Suprapubic skin (tissue), 4 donors: Measurements from ENCODE around the gene GTPBP10. TPM values are rescaled to one million over a fixed set of nuclear protein-coding genes. Genes with fewer than 3 reads are reported as not detected.

Experiments
- DNase-seq, 2 donors: peaks; one replicate each; pipeline ENCODE4 v3.0.0-alpha.2; 2019; ENCODE audit warnings: low spot score in 2 of 2
- H3K27ac ChIP-seq: fragments of 200-600 bp; sonication (generic); one replicate; pipeline ENCODE4 v1.5.1; 2019
- H3K27me3 ChIP-seq: fragments of 200-600 bp; sonication (generic); one replicate; pipeline ENCODE4 v1.5.1; 2019
- H3K36me3 ChIP-seq: fragments of 200-600 bp; sonication (generic); one replicate; pipeline ENCODE4 v1.5.1; 2019
- H3K4me1 ChIP-seq: fragments of 200-600 bp; sonication (generic); one replicate; pipeline ENCODE4 v1.5.1; 2019
- H3K4me3 ChIP-seq: fragments of 200-600 bp; sonication (generic); one replicate; pipeline ENCODE4 v1.5.1; 2019; ENCODE audit warnings: mild to moderate bottlenecking
- H3K9me3 ChIP-seq: fragments of 200-600 bp; sonication (generic); one replicate; pipeline ENCODE4 v1.5.1; 2019
- EP300 ChIP-seq: sonication (generic); formaldehyde crosslinking; IDR thresholded peaks from one replicate; pipeline ENCODE4 v1.6.1; 2017; ENCODE audit warnings: antibody characterized with exemption
- POLR2A ChIP-seq, 2 donors: fragments of 450-650 bp; IDR thresholded peaks; one replicate each; pipeline ENCODE4 v1.6.1; 2017; ENCODE audit warnings: antibody characterized with exemption in 2 of 2, mild to moderate bottlenecking in 2 of 2, moderate library complexity in 2 of 2
- POLR2AphosphoS5 ChIP-seq, 3 donors: sonication (generic); formaldehyde crosslinking; IDR thresholded peaks; one replicate each; pipeline ENCODE4 v1.6.1; 2017; ENCODE audit warnings: antibody characterized with exemption in 3 of 3
- WGBS: methylation state at CpG from one replicate; pipeline ENCODE4 v1.1.5; 2018; 5-methylcytosine and 5-hydroxymethylcytosine counted together
- total RNA-seq, 4 donors: library from RNA; depleted of rRNA; stranded (reverse); fragments of >200 nt; gene quantifications; one replicate each; pipeline ENCODE4 v1.1.0, GENCODE V29; 2016
- TF ChIP-seq, protein P1 (sequence below), 2 donors: fragments of 200-600 bp in 1 of 2; fragments of 450-650 bp in 1 of 2; sonication (generic) in 1 of 2; IDR thresholded peaks; one replicate each; pipeline ENCODE4 v1.5.1; 2016 to 2019; ENCODE audit warnings: antibody characterized with exemption in 2 of 2, mild to moderate bottlenecking in 1 of 2, moderate library complexity in 1 of 2

GTPBP10 gene
- total RNA-seq, 4 donors from 2014 or later, result 10.5 to 35.6 (median 13.7) TPM

DNA sequence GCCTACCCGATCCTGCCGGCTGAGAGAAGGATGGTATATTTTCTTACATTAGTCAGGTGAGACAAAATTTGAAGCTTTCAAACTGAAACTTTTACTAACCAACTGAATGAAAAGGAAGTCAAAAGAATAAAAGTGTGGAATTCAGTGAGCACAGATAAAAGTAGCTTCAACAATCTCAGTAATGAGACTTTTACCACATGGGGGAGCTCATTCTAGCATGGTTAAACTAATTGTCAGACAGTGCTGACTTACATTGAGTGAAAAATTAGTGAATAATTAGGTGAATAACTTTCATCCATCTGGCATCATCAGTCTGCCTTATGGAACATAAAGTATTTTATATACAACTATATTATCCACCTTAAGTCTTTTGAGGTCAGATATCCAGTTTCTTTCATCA is 33.8 kb upstream of the GTPBP10 start:
- DNase-seq, result no peak
- 90% methylated on average over 2 of the region's 2 CpGs for WGBS

DNA sequence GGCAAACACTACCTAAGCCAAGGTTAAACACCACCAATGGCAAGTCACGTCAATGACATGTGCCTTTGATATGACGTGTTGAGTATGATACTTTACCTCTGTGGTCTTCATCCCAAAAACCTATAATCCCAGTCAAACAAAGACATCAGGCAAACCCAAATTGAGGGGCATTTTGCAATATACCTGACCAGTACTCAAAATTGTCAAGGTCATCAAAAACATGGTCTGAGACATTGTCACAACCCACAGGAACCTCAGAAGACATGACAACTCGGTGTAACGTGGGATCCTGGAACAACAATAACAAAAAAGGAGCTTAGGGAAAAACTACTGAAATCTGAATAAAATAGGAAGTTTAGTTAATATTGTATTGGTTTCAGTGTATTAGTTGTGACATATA is 32.6 kb upstream of the GTPBP10 start:
- Histone ChIP-seq H3K27me3 (no peaks in the 10 kb centered on the region), H3K36me3 (no peaks in the 10 kb centered on the region), H3K27ac (no peak overlapping the region), H3K4me3 (no peak overlapping the region), H3K9me3 (no peaks in the 10 kb centered on the region), H3K4me1 (no peaks in the 10 kb centered on the region)
- TF ChIP-seq, protein P1, sequence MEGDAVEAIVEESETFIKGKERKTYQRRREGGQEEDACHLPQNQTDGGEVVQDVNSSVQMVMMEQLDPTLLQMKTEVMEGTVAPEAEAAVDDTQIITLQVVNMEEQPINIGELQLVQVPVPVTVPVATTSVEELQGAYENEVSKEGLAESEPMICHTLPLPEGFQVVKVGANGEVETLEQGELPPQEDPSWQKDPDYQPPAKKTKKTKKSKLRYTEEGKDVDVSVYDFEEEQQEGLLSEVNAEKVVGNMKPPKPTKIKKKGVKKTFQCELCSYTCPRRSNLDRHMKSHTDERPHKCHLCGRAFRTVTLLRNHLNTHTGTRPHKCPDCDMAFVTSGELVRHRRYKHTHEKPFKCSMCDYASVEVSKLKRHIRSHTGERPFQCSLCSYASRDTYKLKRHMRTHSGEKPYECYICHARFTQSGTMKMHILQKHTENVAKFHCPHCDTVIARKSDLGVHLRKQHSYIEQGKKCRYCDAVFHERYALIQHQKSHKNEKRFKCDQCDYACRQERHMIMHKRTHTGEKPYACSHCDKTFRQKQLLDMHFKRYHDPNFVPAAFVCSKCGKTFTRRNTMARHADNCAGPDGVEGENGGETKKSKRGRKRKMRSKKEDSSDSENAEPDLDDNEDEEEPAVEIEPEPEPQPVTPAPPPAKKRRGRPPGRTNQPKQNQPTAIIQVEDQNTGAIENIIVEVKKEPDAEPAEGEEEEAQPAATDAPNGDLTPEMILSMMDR (IDR thresholded peaks at IDR 0.05), result no peak
- no peak for TF ChIP-seq EP300
- no peak for TF ChIP-seq POLR2AphosphoS5 (IDR thresholded peaks at IDR 0.05)
- TF ChIP-seq POLR2A (IDR thresholded peaks at IDR 0.05), result no peak
- WGBS, result 72% methylated on average over 4 of the region's 4 CpGs
- no peak for DNase-seq

More for the DNA sequence above, 33.8 kb upstream of the GTPBP10 start:
- no peaks in the 10 kb centered on the region for H3K4me1 ChIP-seq
- no peak overlapping the region for H3K27ac ChIP-seq
- TF ChIP-seq EP300 (no peak), POLR2A (IDR thresholded peaks at IDR 0.05) (no peak), POLR2AphosphoS5 (IDR thresholded peaks at IDR 0.05) (no peak)
- TF ChIP-seq, protein P1 (IDR thresholded peaks at IDR 0.05), result no peak
- H3K36me3 ChIP-seq, result no peaks in the 10 kb centered on the region
- no peaks in the 10 kb centered on the region for H3K9me3 ChIP-seq
- H3K27me3 ChIP-seq, result no peaks in the 10 kb centered on the region
- no peak overlapping the region for H3K4me3 ChIP-seq

DNA sequence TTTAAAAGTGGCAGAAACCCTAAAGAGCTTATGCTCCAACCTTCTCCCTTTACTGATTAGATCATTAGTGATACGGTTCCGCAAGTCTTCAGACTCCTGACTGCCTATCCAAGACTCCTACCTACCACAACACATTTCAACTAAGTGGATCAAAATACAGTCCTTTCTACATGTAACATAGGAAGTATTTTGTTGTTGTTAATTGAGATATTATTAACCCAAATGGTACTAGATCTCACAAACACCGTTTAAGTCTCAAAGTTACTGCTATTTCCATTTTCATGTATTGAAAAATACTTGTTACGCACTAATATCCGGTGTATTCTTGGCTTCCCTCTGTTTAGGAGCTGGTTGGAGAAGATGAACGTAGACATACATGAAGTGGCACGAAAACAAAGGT is 26.5 kb upstream of the GTPBP10 start:
- Histone ChIP-seq H3K36me3 (no peaks in the 10 kb centered on the region), H3K9me3 (no peaks in the 10 kb centered on the region), H3K4me1 (peaks cover 11% of the 10 kb centered on the region), H3K4me3 (no peak overlapping the region), H3K27me3 (peaks cover 51% of the 10 kb centered on the region), H3K27ac (no peak overlapping the region)
- no peak for TF ChIP-seq POLR2AphosphoS5 (IDR thresholded peaks at IDR 0.05)
- TF ChIP-seq, protein P1 (IDR thresholded peaks at IDR 0.05), result no peak
- no peak for TF ChIP-seq POLR2A (IDR thresholded peaks at IDR 0.05)
- TF ChIP-seq EP300, result no peak
- WGBS, result 82% methylated on average over 7 of the region's 7 CpGs
- DNase-seq, result no peak

DNA sequence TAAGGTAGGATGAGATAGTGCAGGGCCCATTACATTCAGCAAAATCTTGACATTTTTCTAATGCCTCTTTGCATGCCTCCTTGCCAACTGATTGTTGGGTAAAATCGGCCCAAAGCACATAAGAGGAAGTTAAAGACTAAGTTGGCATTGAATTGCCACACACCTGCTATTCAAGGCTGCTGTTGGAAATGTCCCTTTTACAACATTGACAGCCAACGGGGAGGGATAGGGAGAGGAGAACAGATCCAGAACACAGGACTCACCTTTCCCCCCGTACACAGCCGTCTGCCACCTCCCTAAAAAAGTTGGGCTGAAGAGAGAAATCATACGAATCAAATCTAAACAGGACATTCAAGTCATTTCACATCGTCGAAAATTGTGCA is 26.1 kb upstream of the GTPBP10 start:
- peaks cover 11% of the 10 kb centered on the region for H3K4me1 ChIP-seq
- 25% methylated on average over 7 of the region's 7 CpGs for WGBS
- peaks cover 54% of the 10 kb centered on the region for H3K27me3 ChIP-seq
- no peak for DNase-seq
- no peak overlapping the region for H3K27ac ChIP-seq
- TF ChIP-seq POLR2AphosphoS5 (IDR thresholded peaks at IDR 0.05) (no peak), POLR2A (IDR thresholded peaks at IDR 0.05) (no peak), EP300 (no peak)
- TF ChIP-seq, protein P1 (IDR thresholded peaks at IDR 0.05), result no peak
- H3K36me3 ChIP-seq, result no peaks in the 10 kb centered on the region
- H3K4me3 ChIP-seq, result peak overlapping the region; percentile 38
- no peaks in the 10 kb centered on the region for H3K9me3 ChIP-seq

DNA sequence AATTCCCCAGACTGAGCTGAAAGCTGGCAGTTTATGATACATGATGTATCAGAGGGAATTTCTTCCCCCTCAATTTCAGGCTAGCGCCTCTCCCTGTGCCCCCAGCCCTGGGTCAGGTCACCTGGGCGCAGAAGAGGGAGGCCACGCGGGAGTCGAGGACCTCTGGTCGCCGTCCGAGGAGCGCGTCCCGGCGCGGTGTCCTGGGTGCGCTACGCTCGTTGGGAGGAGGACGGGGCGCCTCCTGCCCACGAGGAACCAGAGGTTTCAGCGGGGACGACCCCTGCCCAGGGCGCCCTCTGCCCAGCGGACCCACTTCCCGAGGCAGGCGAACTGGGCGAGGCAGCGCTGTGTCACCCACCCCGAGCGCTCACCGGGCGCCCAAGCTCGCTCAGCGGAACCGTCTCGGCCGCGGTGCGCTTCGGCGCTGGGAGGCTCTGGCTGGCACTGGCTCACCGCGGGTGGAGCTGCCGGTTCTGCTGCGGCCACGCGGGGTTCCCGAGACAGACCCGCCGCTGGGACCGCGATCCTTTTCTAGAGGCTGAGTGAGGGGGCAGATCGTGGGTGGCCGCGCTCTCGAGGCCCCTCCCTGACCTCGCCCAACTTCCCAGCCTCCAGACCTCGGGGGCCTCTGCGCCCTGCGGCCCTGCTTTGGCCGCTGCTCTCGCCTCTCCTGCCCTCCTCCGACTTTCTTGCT is 25.6 kb upstream of the GTPBP10 start, which contains the start of gene FAM237B:
TSS of gene FAM237B (minus strand) at position 504 of the 694 bp plus-strand sequence. CDS start 1,556 bp downstream, outside the sequence.
- peak within 1 kb of the TSS; percentile 38 for H3K4me3 ChIP-seq
- no peaks in the 10 kb centered on the region for H3K9me3 ChIP-seq
- no peak within 1 kb of the TSS for H3K27ac ChIP-seq
- 5% methylated on average over 23 of the region's 62 CpGs for WGBS
- no peaks in the 10 kb centered on the region for H3K36me3 ChIP-seq
- DNase-seq, result no peak
- TF ChIP-seq POLR2A (IDR thresholded peaks at IDR 0.05), result no peak
- TF ChIP-seq, protein P1 (IDR thresholded peaks at IDR 0.05), result no peak
- TF ChIP-seq EP300, result no peak
- no peak for TF ChIP-seq POLR2AphosphoS5 (IDR thresholded peaks at IDR 0.05)
- peaks cover 58% of the 10 kb centered on the region for H3K27me3 ChIP-seq
- peaks cover 11% of the 10 kb centered on the region for H3K4me1 ChIP-seq
